Measurements from ENCODE around the gene COPG1.

Gene COPG1

DNA sequence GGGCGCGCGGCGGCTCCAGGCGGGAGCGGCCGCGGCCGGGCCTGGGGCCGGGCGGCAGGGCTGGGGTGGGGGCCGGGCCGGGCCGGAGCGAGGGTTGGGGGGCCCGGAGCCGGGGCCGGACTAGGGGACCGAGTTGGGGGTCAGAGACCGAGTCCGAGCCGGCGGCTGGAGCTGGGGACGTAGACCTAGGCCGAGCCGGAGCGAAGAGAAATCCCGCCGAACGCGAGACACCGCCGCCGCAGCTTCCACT is 66.5 kb downstream of the COPG1 start:
- DNase-seq = no peak

DNA sequence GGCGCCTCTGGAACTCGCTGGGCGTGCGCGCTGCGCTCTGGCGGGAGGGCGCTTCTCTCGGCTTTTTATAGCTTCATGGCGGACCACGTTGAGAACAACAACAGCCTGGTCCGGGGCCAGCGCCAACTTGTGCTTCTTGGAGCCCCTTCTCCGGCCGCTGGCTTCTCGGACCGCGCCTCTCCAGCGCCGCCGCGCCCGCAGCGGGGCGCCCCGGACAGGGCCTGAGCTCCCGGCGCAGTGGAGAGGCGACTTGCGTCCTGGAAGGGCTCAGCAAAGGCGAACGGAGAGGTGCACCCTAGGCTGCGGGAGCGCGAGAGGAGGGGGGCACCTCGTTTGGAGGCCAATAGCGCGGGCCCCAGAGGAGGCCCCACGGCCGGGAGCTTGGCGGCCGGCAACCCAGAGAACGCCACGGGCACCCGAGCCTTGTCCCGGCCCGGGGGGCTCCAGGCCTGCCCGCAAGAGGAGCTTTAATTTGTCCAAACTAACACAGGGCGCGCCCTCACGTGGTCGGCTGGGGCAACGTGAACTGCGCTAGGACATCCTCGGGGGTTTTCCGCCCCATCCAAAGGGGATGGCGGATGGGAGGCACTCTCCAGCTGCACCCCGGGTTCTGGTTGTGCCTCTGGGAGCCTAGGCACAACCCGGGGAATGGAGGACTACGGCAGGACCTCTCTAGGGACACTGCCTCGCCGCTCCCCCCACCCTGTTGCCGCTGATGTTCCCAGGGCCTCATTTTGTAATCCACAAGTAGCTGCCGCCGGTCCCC is 67.0 kb downstream of the COPG1 start:
- peak; percentile 89 for DNase-seq

DNA sequence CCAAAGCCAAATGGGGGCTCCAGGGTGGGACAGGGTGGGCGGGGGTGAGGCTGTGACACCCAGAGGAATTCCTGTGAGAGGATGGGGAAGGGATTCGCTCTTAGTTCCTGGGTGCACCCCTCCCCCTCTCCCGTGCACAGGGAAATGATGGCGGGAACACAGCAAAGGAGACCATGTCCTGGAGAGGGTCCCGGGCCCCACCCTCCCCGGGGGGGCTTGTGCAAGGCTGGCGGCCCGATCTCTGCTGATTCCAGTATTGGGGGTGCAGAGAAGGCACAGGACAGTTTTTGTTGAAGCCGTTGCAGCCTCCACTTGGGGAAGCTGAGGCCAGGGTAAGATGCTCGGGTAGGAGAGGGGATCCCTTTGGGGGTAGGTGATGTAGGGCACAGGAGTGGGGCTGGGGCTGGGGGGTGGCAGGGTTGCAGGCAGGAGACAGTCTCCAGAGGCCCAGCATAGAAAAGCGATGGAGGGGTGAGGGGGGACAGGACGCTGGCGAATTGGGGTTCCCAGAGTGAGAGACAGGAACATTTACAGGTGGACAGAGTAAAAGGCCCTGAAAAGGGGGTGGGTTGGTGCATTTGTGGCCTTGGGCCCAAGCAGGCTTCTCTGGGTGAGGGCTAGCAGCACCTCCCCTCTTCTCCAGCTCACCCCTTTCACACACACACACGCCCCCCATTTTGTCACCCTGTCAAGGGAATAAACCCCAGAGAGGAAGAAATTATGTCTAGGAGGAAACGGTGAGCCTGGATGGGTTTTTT is 67.8 kb downstream of the COPG1 start:
- DNase-seq = no peak

DNA sequence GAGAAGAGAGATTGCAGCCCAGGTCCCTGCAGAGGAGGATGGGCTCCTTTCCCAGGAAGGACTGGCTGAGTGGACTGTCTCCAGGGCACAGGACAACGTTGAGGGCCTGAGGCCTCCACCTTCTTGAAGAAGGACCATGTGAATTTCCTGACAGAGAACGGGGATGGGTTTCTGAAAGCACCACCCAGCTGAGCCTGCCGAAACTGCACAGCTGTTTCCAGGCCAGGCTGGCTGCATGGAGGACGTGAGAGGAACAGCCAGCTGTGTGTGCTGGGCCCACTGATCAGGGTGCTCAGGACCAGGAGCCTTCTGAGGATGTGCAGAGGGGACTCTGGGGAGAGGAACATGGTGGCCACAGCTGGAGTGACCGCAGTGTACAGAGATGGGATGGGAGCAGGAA is 68.4 kb downstream of the COPG1 start:
- no peak for DNase-seq

DNA sequence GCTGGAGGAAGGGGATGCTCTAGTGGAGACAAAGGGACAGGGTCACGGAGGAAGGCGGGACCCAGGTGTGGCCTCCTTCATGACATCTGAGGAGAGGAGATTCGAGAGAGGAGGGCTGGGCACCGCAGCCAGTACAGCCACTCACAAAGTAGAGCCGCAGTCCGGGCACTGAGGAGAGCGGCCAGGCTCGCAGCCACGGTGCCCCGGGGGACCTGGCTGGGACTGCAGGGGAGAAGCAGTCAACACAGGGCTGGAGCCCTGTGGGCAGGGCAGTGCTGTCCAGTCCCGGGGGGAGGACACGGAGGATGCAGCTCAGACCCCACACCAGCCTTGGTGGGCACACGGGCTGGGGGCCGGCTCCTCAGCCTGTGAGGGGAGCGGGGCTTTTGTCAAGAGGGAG is 69.5 kb downstream of the COPG1 start:
- no peak for DNase-seq

DNA sequence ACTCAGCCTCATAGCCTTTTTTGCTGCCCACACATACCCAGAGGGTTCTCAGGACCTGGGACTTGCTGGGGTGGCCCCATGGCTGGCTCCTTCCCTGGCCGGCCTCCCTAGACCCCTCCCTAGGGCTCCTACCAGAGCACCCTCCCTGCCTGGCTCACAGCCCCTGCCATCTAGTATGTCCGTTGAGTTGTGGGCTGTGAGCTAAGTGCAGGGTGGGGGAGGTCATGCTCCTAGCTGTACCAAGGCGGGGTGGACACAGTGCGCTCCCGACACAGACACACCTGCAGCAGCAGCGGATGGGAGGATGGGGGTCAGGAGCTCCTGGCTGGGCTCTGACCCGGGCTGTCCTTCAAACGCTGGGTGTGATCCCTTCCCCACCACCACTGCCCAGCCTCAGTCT is 70.9 kb downstream of the COPG1 start:
- DNase-seq = no peak

DNA sequence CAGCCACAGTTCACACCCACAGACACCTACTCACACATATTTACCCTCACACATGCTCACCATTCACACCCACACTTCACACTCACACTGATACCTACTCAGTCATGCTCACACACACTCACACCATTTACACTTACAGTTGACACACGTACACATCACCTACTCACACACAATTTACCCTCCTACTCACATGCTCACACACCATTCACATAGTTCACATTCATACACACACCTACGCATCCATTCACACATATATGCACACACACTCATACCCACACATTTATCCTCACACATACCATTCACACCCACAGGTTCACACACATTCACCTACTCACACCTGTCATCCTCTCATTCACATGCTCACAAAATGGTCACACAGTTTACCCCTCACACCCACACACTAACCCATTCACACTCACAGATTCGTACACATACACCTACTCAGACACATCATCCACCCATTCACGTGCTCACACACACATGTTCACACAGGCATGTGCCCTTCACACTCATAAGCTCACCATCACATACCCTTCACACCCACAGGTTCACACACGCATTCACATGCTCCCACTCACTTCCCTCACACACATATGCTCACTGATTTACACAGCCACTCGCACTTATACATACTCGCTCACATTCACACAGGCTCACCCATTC is 71.5 kb downstream of the COPG1 start:
- DNase-seq = no peak

DNA sequence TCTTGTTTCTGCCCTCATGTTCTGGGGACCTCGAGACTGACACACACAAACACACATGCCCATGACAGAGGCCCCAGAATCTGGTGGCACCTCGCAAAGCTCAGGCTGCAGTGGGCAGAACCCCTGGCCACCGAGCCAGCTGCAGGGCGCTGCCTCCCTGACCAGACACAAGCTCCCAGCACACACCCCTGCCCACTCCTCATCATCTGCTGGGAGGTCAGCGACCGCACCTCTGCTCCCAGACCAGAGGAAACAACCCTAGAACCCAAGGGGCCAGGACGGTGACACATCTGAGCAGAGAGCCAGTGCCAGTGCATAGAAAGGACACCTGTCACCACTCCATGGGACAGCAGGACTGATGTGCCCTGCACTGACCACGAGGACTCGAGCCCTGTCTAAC is 72.5 kb downstream of the COPG1 start:
- DNase-seq = no peak

DNA sequence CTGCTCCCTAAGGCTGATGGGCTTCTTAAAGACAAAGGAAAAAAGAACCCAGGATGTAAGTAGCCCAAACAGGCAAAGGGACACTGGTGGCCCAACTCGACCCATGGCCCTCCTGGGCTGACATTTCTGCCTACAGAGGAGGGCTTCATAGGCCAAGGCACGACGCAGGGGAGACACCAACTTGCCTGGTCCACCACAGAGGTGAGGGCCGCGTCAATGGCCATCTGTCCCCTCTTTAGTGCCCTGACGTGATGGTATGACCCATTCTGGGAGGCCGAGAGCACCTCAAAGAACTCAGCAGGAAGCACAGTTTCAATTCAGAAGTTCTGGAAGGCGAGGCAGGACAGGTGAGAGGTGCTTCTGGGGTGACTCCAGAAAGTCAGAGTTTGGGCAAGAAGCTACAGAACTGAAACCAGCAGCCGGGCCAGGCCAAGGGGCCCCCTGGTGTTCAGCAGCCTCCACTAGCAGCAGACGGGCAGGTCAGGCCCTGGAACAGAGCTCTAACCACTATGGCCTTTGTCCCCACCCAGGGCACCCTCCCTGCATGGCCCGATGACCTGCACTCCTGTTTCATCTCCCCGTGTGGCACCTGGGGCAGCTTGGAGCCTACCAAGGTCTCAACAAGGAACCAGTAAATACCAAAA is 74.4 kb downstream of the COPG1 start:
- no peak for DNase-seq

DNA sequence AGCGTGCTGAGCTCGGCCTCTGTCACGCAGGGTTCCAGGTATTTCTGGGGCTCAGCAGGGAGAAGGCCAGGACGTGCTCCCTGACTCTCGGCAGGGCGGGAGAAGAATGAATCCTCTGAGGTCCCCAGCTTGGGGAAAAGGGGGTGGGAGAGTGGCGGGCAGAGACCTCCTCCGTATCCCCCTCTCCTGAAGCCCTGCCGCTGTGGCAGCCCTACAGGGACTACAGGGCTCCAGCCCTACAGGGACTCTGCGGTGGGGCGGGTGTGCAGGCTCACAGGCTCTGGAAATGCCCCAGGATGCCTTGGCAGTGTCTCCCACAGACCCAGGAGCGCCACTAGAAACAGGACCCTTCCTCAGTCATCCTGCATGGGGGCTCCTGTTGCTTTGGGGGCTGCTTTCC is 75.4 kb downstream of the COPG1 start:
- no peak for DNase-seq

DNA sequence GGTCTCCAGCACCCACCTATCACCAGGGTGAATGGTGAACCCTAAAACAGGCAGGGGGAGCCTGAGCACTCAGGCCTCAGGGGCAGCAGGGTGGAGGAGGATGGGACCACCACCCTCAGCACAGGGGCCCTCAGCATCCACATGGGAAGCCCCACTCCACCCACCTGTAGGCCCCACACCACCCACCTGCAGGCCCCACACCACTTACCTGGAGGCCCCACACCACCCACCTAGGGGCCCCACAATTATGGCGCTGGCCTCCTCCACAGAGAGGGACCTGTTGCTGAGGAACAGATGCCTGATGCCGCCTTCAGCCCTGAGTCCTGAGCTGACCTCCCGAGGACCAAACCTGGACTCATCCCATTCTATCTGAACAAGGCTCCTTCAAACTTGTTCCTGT is 76.0 kb downstream of the COPG1 start:
- DNase-seq = no peak

DNA sequence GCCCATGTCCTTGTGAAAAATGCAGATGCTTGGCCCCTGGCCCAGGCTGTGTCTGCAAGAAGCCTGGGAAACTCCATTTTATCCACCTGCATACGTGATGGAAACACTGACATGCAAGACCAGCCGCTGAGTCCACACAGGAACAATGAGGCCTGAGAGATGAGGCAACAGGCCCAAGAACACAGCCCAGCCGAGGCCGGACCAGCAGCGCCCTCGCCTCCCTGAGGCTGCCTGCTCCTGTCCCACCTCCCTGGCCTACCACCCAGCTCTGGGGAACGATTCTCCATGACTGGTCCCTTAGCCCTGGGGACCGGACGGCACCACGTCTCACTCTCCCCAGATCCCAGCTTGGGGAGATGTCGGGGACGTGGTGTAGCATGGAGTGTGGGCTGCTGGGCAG is 76.7 kb downstream of the COPG1 start:
- no peak for DNase-seq

DNA sequence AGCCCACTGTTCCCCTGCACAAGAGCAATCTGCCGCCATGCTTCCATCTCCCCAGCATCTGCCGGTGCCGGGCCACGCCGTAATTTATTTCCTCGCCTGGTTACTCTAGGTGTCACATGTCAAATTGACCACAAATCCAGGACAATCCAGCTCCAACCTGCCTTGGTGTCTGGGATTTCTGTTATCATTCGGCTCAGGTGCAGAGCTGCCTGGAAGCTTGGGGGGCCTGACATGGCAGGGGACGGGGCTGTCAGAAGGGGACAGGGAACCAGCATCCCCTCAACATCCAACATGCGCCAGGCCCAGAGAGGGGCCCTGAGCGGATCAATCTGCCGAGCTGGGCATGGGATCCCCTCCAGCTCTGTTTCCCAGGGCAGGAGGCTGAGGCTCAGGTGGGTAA is 77.2 kb downstream of the COPG1 start:
- DNase-seq = no peak
